GM18505 (cell line): ENCODE results near the gene HOXC12.

Experiments
- ATAC-seq: cut with Tn5 transposase; IDR thresholded peaks from one replicate; pipeline ENCODE4 v1.9.1; 2021; ENCODE audit not compliant: unreplicated experiment
- POLR2A ChIP-seq: IDR thresholded peaks from 4 replicates; pipeline ENCODE4 v1.6.1; 2011; ENCODE audit warnings: borderline replicate concordance; ENCODE audit not compliant: insufficient read depth, insufficient read length; ENCODE audit errors: extremely low read depth

The HOXC12 gene

GRCh38 chr12:53993162-53994008 is 38.7 kb downstream of the HOXC12 start:
- TF ChIP-seq POLR2A: no peak
- ATAC-seq: no peak

GRCh38 chr12:53994009-53994263 is 39.2 kb downstream of the HOXC12 start:
- no peak for TF ChIP-seq POLR2A

GRCh38 chr12:53994264-53995001 is 39.7 kb downstream of the HOXC12 start:
- TF ChIP-seq POLR2A: no peak
- no peak for ATAC-seq

More at GRCh38 chr12:53994009-53994263, 39.2 kb downstream of the HOXC12 start:
- ATAC-seq: no peak

GRCh38 chr12:53995002-53995377 is 40.3 kb downstream of the HOXC12 start:
- no peak for TF ChIP-seq POLR2A
- ATAC-seq: no peak

- ATAC-seq: no peak
- TF ChIP-seq POLR2A: no peak
Measured at GRCh38 chr12:53995378-53996239, 40.9 kb downstream of the HOXC12 start.

GRCh38 chr12:53996240-53997203 is 41.8 kb downstream of the HOXC12 start:
- TF ChIP-seq POLR2A: no peak
- no peak for ATAC-seq

GRCh38 chr12:53997204-53998109 is 42.8 kb downstream of the HOXC12 start:
- ATAC-seq: no peak
- no peak for TF ChIP-seq POLR2A

- no peak for TF ChIP-seq POLR2A
- no peak for ATAC-seq
Measured at GRCh38 chr12:53998110-53998899, 43.6 kb downstream of the HOXC12 start.

GRCh38 chr12:53998900-53999236 is 44.2 kb downstream of the HOXC12 start:
- no peak for TF ChIP-seq POLR2A
- no peak for ATAC-seq

- ATAC-seq: no peak
- TF ChIP-seq POLR2A: no peak
Measured at GRCh38 chr12:53999559-54000115, 44.9 kb downstream of the HOXC12 start.

- no peak for ATAC-seq
- no peak for TF ChIP-seq POLR2A
Measured at GRCh38 chr12:54000116-54001114, 45.7 kb downstream of the HOXC12 start, which contains the start of gene HOXC9. TSS of gene HOXC9 (plus strand) at chr12:54000161. CDS start at chr12:54000189, 28 bp downstream.
